Measurements from ENCODE around the gene CACFD1. TPM values are rescaled to one million over a fixed set of nuclear protein-coding genes. Genes with fewer than 3 reads are reported as not detected.

CACFD1 gene
- total RNA-seq, 1 experiment from 2014 or later: 26.1 TPM

DNA sequence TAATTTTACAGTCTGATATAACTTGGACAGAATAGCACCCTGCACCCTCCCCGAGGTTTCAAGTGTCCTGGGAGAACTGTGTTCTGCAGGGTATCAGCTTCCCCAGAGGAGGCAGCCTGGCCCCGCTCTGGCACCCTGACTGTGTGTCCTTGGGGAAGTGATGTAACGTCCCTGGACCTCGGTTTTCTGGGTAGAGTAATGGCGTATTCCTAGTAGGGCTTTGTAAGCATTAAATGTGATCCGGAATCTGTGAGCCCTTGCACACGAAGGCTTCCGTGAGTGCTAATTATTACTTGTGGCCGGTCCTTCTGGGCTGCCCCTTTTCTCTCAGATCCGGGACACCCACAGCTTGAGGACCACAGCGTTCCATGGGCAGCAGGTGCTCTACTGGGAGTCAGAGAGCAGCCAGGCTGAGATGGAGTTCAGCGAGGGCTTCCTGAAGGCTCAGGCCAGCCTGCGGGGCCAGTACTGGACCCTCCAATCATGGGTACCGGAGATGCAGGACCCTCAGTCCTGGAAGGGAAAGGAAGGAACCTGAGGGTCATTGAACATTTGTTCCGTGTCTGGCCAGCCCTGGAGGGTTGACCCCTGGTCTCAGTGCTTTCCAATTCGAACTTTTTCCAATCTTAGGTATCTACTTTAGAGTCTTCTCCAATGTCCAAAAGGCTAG, 1.0 kb upstream of the CACFD1 start:
- in situ Hi-C loops (cut with HindIII; ENCODE audit: low sequenced_read_pairs): no loop called here
- peak; percentile 62 for DNase-seq (ENCODE audit: low spot score)

GRCh38 chr9:133460405-133461175, 812 bp downstream of the CACFD1 start:
- DNase-seq (ENCODE audit: low spot score): peak; percentile 56
- in situ Hi-C loops (cut with HindIII; ENCODE audit: low sequenced_read_pairs): no loop called here

- peak; percentile 75 for DNase-seq (ENCODE audit: low spot score)
- in situ Hi-C loops (cut with HindIII; ENCODE audit: low sequenced_read_pairs): no loop called here
Observed at GRCh38 chr9:133461975-133462374, 2.2 kb downstream of the CACFD1 start.

DNA sequence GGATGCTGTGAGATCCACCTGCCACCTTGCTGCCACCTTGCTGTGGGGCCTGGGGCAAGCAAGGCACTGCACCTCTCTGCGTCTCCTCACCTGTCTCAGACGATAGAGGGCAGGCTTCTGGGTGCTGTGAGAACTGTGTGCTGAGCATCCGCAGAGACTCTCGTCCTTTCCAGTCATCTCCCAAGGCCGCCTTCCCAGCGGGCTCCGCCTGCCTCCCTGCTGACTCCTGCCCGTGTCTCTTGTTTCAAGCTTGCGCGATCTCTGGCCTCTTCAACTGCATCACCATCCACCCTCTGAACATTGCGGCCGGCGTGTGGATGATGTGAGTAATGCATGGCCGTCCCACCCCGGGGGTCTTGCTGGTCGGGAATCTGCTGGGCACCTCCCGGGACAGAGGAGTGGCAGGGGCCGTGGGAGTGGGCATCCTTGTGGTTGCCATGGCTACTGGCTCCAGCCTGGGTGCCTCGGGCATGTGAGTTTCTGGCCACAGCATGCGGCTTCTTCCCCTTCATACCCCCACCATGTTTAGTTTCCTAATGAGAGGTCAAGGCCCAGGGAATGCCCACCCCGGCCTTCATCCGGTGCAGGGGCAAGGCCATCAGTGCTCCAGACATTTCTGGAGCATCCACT, 3.6 kb downstream of the CACFD1 start:
- DNase-seq (ENCODE audit: low spot score): peak; percentile 61
- in situ Hi-C loops (cut with HindIII; ENCODE audit: low sequenced_read_pairs): no loop called here

DNA sequence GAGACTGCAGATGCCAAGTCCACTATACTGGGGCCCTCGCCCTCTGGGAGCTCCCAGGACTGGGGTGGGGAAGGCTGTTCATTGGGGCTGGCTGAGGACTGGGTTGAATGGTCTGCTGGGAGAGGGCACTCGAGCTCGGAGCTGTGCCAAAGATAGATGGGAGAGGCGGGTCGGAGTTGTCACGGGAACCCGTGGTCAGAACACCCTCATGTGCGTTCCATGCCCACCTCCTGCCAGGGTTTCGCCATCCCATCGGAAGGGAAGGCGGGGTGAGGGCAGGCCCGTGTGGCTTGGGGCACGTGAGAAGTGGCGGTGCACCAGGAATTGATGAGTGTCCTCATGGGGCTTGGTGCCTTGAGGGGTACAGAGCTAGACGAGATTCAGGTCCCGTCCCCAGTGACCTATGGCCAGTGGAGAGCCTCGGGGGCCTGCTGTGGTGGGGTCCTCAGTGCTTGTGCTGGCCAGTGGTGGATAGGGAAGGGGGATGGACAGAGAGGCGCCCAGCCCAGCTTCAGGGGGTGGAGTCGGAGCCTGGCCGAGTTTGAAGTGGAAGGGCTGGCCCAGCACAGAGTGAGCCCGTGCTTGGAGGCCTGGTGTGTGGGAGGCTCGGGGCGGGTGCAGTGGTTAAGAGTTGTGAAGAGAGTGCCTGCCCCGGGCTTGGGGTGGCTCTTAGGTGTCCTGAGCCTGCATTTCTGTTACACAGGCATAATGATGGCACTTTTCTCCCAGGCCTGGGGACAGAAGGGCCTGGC, 4.3 kb downstream of the CACFD1 start:
- in situ Hi-C loops (cut with HindIII; ENCODE audit: low sequenced_read_pairs): no loop called here
- DNase-seq (ENCODE audit: low spot score): no peak

- no peak for DNase-seq (ENCODE audit: low spot score)
- in situ Hi-C loops (cut with HindIII; ENCODE audit: low sequenced_read_pairs): no loop called here
Observed at GRCh38 chr9:133464638-133465037, 4.9 kb downstream of the CACFD1 start.

DNA sequence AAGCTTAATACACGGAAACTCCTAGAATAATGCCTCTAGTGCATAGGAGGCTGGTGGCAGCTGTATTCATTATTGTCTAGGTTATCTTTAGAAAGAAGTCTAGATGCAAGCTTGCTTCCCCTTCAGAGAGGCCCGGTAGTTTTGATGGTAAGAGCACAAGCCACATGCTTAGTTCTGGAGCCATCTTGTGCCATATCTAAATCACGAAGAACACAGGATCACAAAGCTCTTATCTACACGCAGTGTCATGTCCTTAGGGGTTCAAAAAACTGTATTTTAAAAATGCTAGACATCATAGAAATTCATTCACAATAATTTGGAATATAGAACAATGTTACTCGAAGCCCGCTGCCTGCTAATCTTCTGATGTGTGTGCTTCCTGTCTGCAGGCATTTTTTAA, 6.2 kb downstream of the CACFD1 start:
- in situ Hi-C loops (cut with HindIII; ENCODE audit: low sequenced_read_pairs): no loop called here
- DNase-seq (ENCODE audit: low spot score): no peak

GRCh38 chr9:133467101-133467500, 7.3 kb downstream of the CACFD1 start:
- DNase-seq (ENCODE audit: low spot score): no peak
- in situ Hi-C loops (cut with HindIII; ENCODE audit: low sequenced_read_pairs): no loop called here

GRCh38 chr9:133468374-133468773, 8.6 kb downstream of the CACFD1 start:
- in situ Hi-C loops (cut with HindIII; ENCODE audit: low sequenced_read_pairs): no loop called here
- no peak for DNase-seq (ENCODE audit: low spot score)

- in situ Hi-C loops (cut with HindIII; ENCODE audit: low sequenced_read_pairs): no loop called here
- DNase-seq (ENCODE audit: low spot score): no peak
Observed at GRCh38 chr9:133468777-133469421, 9.1 kb downstream of the CACFD1 start.

DNA sequence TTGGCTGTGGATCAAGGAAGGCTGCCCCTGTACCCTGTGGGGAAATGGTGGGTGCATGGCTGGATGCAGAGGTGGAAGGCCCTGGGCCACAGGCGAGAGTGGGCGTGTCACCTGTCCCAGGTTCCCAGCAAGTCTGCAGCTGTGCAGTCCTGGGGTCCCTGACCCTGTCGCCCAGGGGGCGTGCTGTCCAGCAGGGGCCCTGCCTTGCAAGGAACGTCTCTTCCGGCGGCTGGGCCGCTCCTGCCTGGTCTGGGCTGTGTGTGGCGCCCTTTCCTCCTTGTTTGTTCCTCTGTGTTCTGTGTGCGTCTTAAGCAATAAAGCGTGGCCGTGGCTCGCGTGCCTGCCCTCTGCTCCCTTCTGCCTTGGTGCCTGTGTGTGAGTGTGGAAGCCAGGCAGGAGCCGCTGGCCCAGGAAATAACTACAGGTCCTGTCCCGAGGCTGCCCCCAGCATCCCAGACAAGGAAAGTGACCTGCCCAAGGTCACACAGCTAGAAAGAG, 10.7 kb downstream of the CACFD1 start:
- DNase-seq (ENCODE audit: low spot score): no peak
- in situ Hi-C loops (cut with HindIII; ENCODE audit: low sequenced_read_pairs): no loop called here

DNA sequence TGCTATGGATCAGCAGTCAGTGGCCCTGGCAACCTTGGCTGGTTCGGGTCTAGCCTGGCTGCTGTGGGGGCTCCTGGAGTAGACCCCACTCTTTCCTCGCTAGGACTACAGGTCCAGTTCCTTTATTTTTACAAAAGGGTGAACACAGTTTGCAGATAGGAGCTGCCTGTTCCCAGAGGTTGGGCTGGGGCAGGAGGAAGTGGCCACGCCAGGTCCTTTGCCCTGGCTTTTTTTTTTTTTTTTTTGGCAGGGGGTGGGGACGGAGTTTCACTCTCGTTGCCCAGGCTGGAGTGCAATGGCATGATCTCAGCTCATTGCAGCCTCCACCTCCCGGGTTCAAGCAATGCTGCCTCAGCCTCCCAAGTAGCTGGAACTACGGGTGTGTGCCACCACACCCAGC, 11.2 kb downstream of the CACFD1 start:
- no peak for DNase-seq (ENCODE audit: low spot score)
- in situ Hi-C loops (cut with HindIII; ENCODE audit: low sequenced_read_pairs): no loop called here

DNA sequence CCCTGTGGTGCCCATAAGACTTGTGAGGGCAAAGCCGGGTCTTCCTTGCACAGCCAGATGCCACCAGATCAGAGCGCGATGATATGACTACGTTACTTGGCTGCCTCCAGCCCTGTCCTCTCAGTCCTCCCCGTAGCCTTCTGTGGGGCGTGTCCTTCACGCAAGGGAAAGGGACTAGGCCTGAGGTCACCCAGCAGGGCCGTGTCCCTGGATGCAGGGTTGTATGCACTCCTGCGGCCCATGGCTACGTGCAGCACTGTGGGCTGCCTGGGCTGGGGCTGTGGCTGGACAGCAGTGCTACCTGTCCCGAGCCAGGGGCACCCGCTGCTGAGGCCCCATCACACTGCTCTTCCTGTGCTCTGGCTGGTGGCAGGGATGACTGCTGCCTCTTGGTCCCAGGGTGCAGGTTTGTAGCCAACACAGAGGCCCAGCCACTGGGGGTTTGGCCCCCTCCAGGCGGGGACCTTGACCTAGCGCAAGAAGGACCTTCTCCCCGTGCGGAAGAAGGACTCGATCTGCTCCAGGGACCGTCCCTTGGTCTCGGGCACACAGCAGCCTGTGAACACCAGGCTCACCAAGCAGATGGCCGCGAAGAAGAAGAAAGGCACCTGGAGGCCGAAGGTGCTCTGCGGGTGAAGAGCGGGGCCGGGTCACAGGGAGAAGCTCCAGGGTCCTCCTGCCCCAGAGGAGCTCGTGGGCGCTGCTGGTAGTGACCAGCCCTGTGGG, 11.9 kb downstream of the CACFD1 start:
- no peak for DNase-seq (ENCODE audit: low spot score)
- in situ Hi-C loops (cut with HindIII; ENCODE audit: low sequenced_read_pairs): no loop called here

DNA sequence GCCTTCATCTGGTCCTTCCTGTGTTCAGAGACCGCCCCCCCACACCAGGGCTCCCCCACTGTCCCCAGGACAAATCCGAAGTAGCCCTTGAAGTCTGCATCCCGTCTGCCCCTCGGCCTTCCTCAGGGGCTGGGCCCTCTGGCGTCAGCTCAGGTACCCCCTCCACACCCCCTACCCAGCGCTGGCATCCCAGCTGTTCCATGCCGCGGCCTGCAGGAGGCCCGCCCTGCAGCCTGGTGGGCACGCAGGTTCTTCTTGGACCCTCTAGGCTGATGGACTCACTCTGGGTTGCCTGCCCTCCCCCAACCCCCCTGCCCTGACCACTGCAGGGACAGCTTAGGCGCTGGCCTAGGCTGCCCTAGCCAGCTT, 12.5 kb downstream of the CACFD1 start:
- DNase-seq (ENCODE audit: low spot score): no peak
- in situ Hi-C loops (cut with HindIII; ENCODE audit: low sequenced_read_pairs): no loop called here

DNA sequence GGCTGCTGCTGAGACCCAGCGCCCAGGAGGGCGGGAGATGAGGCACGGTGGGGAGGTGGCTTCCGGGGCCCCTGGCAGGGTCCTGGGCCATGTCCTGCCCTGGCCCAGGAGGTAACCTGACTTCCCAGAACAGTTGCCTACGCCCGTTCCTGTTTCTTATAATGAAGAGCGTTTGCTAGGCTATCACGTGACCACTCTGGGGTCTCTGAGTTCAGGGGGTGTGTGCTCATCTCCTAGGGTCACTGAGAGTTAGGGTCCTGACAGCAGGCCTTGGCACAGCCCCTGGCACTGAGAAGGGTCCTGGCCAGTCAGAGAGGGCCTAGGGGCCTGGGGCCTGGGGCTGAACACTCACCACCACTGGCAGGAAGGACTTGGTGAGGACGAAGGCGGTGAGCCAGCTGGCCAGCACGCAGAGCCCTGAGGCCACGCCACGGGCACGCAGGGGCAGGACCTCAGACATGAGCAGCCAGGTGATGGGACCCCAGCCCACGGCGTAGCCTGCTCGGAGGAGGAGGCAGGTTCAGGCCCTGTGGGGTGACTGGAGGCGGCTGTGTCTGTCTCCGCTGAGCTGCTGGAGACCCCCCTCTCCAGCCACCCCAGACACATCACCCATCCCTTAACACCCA, 13.1 kb downstream of the CACFD1 start:
- no peak for DNase-seq (ENCODE audit: low spot score)
- in situ Hi-C loops (cut with HindIII; ENCODE audit: low sequenced_read_pairs): no loop called here

GRCh38 chr9:133473743-133474142, 14.0 kb downstream of the CACFD1 start:
- DNase-seq (ENCODE audit: low spot score): no peak
- in situ Hi-C loops (cut with HindIII; ENCODE audit: low sequenced_read_pairs): no loop called here

DNA sequence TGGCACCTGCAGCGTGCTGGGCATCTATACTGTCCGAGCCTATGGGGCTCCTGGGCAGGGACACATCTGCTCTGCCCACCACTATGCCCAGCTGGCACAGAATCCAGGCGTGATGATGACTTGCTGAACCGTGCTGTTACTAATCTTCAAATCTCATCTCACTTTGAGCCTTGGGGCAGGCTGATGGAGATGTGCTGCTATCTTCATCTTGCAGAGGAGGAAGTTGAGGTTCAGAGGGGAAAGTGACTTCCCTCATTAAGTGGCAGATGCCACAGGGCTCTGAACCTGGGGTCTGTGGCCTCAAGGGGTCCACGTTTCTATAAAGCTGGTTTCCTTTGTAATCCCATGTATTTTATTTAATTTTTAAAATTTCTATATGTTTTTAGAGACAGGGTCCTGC, 14.4 kb downstream of the CACFD1 start:
- no peak for DNase-seq (ENCODE audit: low spot score)
- in situ Hi-C loops (cut with HindIII; ENCODE audit: low sequenced_read_pairs): no loop called here

- in situ Hi-C loops (cut with HindIII; ENCODE audit: low sequenced_read_pairs): no loop called here
- no peak for DNase-seq (ENCODE audit: low spot score)
Observed at GRCh38 chr9:133474853-133475252, 15.1 kb downstream of the CACFD1 start.
